Duodenal mucosa (tissue), 2 donors: ENCODE results near the gene KIF19.
A peak's percentile ranks its signal among the peaks of the same experiment; 100 is the strongest.

Experiments used
- H3K27ac ChIP-seq: one replicate; pipeline ENCODE4 v1.7.0; 2013; ENCODE audit warnings: low read depth, low read length
- H3K27me3 ChIP-seq, 2 donors: one replicate each; pipeline ENCODE4 v1.7.0; 2013; ENCODE audit warnings: low read length in 2 of 2, control low read depth in 1 of 2; ENCODE audit not compliant: insufficient read depth in 2 of 2, control insufficient read depth in 1 of 2
- H3K36me3 ChIP-seq, 2 donors: one replicate each; pipeline ENCODE4 v1.7.0; 2013; ENCODE audit warnings: low read length in 2 of 2, control low read depth in 1 of 2; ENCODE audit not compliant: insufficient read depth in 2 of 2, control insufficient read depth in 1 of 2
- H3K4me1 ChIP-seq, 2 donors: one replicate each; pipeline ENCODE4 v1.7.0; 2013; ENCODE audit warnings: low read length in 2 of 2, control low read depth in 1 of 2; ENCODE audit not compliant: insufficient read depth in 2 of 2, control insufficient read depth in 1 of 2
- H3K4me3 ChIP-seq, 2 donors: one replicate each; pipeline ENCODE4 v1.7.0; 2013; ENCODE audit warnings: low read length in 2 of 2, low read depth in 1 of 2
- H3K9ac ChIP-seq, 2 donors: one replicate each; pipeline ENCODE4 v1.7.0; 2013; ENCODE audit warnings: low read length in 2 of 2, low read depth in 1 of 2
- H3K9me3 ChIP-seq, 2 donors: one replicate each; pipeline ENCODE4 v1.7.0; 2013; ENCODE audit warnings: low read length in 2 of 2, control low read depth in 1 of 2; ENCODE audit not compliant: control insufficient read depth in 1 of 2

The KIF19 gene

DNA sequence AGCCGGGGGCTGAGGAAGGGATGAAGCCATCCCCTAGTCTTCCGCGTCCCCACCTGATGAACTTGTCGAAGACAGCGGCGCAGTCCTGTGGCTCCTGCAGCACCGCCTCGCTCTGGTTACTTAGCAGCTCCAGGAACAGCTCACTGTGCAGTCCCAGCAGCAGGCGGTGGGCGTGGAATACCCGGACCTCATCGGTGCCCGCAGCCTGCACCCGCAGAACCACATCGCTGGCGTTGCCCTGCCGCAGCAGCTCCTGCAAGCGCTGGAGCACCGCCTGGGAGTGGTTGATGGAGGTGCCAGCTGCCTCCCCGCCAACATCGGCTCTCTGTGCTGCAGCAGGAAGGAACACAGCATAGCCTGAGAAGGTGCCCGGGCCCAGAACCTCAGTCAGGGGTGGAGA lies 33.9 kb downstream of the KIF19 start:
- Histone ChIP-seq H3K4me1 (peaks cover 0 to 3% of the 10 kb centered on the region in 2 donors), H3K27me3 (peaks cover 46 to 54% of the 10 kb centered on the region in 2 donors), H3K27ac (no peak overlapping the region), H3K9me3 (no peaks in the 10 kb centered on the region), H3K9ac (no peak overlapping the region), H3K4me3 (no peak overlapping the region), H3K36me3 (no peaks in the 10 kb centered on the region)

DNA sequence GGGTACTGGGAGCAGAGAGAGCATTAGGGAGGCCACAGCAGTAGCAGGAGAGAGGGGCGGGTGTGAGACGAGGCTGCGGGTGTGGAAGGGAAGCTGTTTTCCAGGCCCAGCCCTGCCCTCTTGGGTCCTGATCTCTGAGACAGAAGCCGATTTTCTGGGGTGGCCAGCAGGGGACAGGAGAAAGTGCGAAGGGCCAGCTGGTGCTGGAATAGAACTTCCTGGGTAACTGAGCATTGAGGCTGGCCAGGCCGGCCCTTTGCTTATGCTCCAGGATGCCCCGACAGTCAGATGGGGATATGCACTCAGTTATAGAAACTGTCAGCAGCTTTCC lies 34.8 kb downstream of the KIF19 start:
- H3K27me3 ChIP-seq: peaks cover 37 to 47% of the 10 kb centered on the region in 2 donors
- no peaks in the 10 kb centered on the region for H3K36me3 ChIP-seq
- H3K27ac ChIP-seq: no peak overlapping the region
- no peak overlapping the region for H3K9ac ChIP-seq
- H3K9me3 ChIP-seq: no peaks in the 10 kb centered on the region
- no peak overlapping the region for H3K4me3 ChIP-seq
- peaks cover 0 to 3% of the 10 kb centered on the region in 2 donors for H3K4me1 ChIP-seq

DNA sequence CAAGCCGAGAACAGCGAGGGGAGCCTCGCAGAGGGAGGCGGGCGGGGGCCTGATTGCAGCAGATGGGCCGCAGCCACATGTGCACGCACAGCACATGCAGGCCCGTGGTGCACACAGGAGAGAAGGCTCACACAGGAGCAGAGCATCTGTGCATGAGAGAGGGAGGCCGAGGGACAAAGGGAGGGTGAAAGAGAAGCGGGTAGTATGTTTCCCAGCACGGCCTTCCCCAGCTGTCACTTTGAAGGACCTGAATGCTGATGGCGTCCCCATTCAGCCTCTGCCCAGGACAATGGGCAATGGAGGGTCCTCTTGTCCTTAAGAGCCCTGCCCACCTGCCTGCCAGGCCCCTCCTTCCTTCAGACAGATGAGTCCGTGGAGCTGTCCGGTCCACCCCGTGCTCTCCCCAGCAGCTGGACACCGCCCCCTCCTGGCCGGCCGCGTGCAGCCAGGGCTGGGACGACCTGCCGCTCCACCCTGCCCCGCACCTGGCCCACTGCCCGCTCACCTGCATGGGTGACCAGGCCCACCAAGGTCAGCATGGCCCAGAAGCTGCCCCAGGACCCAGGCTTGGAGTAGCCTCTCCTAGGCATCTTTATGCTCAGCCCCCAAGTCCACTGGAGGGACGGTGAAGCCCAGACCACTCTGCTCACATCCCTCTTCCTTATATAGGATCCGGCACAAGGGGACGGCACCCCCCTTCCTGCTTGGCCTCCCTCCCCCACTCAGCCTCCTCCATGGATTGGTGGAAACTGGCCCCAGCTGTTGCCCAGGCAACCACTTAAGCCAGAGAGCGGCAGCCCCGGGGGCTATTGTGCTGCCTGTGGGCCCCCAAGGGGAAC lies 35.4 kb downstream of the KIF19 start, which contains the start of gene BTBD17:
Gene BTBD17 (minus strand): TSS at position 639 of the 839 bp plus-strand sequence. CDS start 49 bp downstream, at position 590.
- Histone ChIP-seq H3K27me3 (peaks cover 31 to 44% of the 10 kb centered on the region in 2 donors), H3K4me1 (peaks cover 0 to 3% of the 10 kb centered on the region in 2 donors), H3K9ac (no peak within 1 kb of the TSS), H3K9me3 (no peaks in the 10 kb centered on the region), H3K4me3 (no peak within 1 kb of the TSS), H3K27ac (no peak within 1 kb of the TSS), H3K36me3 (no peaks in the 10 kb centered on the region)

DNA sequence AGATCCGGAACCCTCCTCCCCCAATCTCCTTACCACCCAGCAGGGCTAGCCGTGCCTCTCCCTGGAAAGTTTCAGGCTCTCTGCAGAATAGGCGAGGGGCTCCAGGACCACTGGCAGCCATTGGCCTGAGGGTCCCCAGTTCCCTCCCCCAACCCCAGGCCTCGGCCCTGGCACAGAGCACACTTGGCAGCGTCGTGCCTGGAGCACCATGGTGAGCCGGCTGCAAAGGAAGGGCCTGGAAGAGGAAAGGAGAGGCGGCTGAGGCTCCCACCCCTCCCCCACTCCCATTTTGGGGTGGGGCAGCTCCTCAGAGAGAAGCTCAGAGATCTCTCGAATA lies 36.0 kb downstream of the KIF19 start:
- no peaks in the 10 kb centered on the region for H3K36me3 ChIP-seq
- no peak overlapping the region for H3K9ac ChIP-seq
- no peak overlapping the region for H3K27ac ChIP-seq
- no peaks in the 10 kb centered on the region for H3K9me3 ChIP-seq
- peaks cover 30 to 40% of the 10 kb centered on the region in 2 donors for H3K27me3 ChIP-seq
- H3K4me3 ChIP-seq: no peak overlapping the region
- peaks cover 0 to 3% of the 10 kb centered on the region in 2 donors for H3K4me1 ChIP-seq

DNA sequence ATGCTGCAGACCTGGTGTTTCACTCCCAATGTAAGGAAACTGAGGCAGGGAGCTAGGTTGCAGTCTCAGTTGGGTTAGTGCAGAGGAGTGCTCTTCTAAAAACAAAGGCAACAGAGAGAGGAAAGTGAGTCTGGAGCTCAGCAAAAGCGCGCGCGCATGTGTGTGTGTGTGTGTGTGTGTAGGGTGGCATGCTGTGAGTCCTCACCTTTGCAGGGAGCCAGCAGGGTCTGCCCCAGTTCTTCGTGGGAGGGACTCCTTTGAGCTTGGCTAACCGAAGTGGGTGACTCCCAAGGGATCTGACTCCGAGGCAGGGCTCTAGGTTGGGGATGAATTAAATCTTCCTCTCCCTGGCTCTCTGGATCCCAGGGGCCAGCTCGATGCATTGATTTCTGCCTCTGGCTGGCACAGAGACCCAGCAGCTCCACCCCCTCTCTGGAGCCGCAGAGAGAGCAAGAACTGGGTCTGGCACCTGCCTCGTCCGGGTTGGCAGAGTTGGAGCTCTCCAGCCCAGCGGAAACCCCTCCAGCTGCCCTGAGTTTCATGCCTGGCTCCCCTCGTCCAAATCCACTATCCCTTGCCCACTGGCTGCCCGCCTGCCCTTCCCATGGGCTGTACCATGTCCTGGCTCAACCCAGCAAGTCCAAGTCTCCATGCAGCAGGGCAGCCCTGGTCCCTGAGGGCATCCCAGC lies 36.9 kb downstream of the KIF19 start:
- no peak overlapping the region for H3K4me3 ChIP-seq
- H3K4me1 ChIP-seq: peaks cover 0 to 3% of the 10 kb centered on the region in 2 donors
- no peak overlapping the region for H3K9ac ChIP-seq
- no peaks in the 10 kb centered on the region for H3K36me3 ChIP-seq
- H3K27ac ChIP-seq: no peak overlapping the region
- H3K27me3 ChIP-seq: peaks cover 21 to 31% of the 10 kb centered on the region in 2 donors
- H3K9me3 ChIP-seq: no peaks in the 10 kb centered on the region

DNA sequence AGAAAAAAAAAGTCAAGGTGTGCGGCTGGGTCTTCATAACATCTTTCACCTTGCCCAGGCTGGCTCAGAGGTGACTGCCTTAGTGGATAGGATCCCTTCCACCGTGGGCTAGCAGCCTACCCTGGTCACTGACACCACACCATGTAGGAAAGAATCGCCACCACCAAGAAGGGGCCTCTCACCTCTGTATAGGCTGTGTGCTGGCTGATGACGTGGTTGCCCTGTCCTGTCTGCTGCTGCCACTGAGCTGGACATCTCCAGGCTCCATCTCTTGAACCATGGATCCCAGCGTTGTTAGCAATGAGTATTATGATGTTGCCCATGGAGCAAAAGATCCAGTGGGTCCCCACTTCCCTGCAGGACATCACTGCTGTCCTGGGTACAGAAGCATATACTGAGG lies 41.2 kb downstream of the KIF19 start, which contains the start of gene GPR142:
Gene GPR142 (plus strand): TSS at position 301 of the 400 bp plus-strand sequence. CDS start 2,035 bp downstream, outside the sequence.
- no peaks in the 10 kb centered on the region for H3K36me3 ChIP-seq
- H3K27me3 ChIP-seq: peaks cover 2 to 4% of the 10 kb centered on the region in 2 donors
- H3K4me3 ChIP-seq: no peak within 1 kb of the TSS
- peaks cover 7 to 8% of the 10 kb centered on the region in 2 donors for H3K4me1 ChIP-seq
- H3K9me3 ChIP-seq: no peaks in the 10 kb centered on the region
- H3K9ac ChIP-seq: no peak within 1 kb of the TSS
- H3K27ac ChIP-seq: no peak within 1 kb of the TSS

DNA sequence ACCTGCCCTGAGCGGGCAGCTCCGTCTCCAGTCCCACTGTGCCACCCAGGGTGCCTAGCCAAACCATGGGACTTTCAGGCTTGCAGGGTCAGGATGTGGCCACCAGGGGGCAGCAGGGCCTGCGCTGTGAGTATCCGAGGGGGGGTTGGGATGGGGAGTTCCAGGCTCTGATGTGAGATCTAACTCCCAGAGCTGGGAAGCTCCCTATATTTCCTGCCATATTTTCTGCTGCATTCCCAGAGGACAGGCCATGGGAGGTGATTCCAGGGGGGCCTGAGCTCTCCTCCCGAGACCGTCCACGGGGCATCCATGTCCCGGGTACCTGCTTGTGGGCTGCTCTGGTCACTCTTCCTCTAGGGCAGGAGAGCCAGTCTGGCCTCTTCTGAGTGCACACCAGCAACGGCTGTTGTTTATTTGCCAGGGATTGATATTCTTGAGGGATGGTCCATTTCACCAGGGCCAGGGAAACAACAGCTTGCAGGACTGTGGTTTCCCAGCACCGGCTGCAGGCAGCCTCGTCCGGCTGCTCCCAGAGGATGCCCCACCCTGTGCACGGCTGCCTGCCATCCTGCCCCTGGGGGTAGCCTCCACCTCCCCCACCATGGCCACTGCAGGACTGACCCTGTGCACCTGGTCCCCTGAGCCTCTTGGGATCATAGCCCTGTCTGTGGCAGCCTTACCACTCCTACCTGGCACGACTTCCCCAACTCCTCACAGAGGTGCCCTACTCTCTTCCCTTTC lies 42.5 kb downstream of the KIF19 start:
- peaks cover 1 to 4% of the 10 kb centered on the region in 2 donors for H3K27me3 ChIP-seq
- no peak overlapping the region for H3K27ac ChIP-seq
- peaks cover 10% of the 10 kb centered on the region in 2 donors for H3K4me1 ChIP-seq
- peak overlapping the region in 1 of 2 donors; percentile 40 for H3K4me3 ChIP-seq
- H3K9ac ChIP-seq: peak overlapping the region in 1 of 2 donors; percentile 37
- no peaks in the 10 kb centered on the region for H3K36me3 ChIP-seq
- H3K9me3 ChIP-seq: no peaks in the 10 kb centered on the region

DNA sequence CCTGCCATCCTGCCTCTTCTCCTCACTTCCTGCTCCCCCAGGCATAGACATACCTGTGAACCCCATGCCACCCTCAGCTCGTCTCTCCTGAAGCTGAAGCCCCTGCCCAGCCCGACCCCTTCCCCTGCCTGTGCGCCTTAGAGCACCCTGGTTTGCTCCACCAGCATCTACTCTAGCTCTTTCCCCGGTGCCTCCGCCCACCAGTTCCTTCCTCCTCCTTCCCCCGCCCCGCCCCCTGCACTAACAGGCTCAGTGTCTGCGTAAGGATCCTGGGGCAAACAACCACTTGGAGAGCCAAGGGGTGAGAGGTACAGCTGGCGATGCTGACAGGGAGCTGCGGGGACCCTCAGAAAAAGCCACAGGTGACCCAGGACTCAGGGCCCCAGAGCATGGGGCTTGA lies 43.2 kb downstream of the KIF19 start:
- Histone ChIP-seq H3K36me3 (no peaks in the 10 kb centered on the region), H3K9ac (peak overlapping the region in 1 of 2 donors; percentile 37), H3K4me3 (no peak overlapping the region), H3K27ac (no peak overlapping the region), H3K9me3 (no peaks in the 10 kb centered on the region), H3K4me1 (peaks cover 17 to 18% of the 10 kb centered on the region in 2 donors), H3K27me3 (peaks cover 0 to 4% of the 10 kb centered on the region in 2 donors)

DNA sequence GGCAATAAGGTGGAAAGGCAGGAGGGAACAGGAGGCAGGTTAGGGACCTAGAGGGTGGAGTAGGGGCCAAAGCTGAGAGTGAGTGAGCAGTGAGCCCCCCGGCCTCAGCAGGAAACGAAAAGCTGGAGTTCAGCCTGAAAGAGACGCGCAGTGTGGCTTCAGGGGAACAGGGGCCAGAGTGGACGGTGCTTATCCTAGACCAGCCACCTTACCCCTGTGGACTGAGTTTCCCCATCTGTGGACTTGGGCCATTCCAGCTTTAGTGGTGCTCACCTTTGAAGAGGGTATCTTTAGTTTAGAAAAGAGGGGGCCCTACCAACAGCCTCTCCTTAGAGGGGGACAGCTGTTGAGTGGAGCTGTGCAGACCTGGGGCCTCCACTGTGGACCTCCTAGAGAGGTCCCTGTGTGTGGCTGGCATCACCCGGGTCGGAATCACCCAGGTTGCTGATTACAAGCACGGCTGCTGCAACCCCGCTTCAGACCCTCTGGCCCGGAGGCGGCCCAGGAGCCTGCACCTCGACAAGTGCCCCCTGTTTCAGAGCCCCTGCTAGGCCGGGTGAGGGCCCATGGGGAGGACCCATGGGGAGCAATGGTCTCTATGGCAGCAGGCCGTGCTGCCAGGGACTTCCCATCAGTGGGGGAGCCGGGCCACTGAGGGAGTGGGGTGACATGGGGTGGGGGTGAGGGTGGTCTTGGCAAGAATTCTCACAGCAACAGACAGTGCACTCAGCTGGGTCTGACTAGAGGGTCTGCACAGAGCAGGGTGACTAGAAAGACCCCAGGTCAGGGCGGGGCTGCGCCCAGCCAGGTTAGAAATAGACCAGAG lies 43.9 kb downstream of the KIF19 start:
- Histone ChIP-seq H3K36me3 (no peaks in the 10 kb centered on the region), H3K9me3 (no peaks in the 10 kb centered on the region), H3K27me3 (peaks cover 0 to 4% of the 10 kb centered on the region in 2 donors), H3K9ac (peak overlapping the region in 1 of 2 donors; percentile 37), H3K27ac (no peak overlapping the region), H3K4me3 (no peak overlapping the region), H3K4me1 (peaks cover 21 to 22% of the 10 kb centered on the region in 2 donors)
